ENCODE data around the gene CDH12.

DNA sequence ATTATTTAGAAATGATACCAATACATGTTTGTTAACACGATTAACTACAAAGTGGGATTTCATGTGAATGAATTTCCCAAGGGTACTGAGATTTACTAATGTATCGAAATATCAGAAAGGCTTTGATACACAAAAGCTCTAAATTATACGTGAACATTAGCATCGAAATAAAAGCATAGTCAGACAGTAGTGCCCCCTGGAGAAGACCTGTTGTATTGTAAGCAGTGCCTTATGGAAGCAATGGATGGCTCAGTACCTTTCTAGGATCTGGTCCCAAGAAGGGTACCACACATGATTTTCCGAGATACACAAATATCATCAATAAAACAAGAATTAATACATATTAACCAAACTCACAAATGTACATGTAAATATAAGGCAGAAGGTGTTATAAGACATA is 153.8 kb downstream of the CDH12 start:
- TF ChIP-seq POLR2A (IDR thresholded peaks at IDR 0.05): no peak
- TF ChIP-seq POLR2AphosphoS5 (IDR thresholded peaks at IDR 0.05): no peak
- TF ChIP-seq, protein P1, sequence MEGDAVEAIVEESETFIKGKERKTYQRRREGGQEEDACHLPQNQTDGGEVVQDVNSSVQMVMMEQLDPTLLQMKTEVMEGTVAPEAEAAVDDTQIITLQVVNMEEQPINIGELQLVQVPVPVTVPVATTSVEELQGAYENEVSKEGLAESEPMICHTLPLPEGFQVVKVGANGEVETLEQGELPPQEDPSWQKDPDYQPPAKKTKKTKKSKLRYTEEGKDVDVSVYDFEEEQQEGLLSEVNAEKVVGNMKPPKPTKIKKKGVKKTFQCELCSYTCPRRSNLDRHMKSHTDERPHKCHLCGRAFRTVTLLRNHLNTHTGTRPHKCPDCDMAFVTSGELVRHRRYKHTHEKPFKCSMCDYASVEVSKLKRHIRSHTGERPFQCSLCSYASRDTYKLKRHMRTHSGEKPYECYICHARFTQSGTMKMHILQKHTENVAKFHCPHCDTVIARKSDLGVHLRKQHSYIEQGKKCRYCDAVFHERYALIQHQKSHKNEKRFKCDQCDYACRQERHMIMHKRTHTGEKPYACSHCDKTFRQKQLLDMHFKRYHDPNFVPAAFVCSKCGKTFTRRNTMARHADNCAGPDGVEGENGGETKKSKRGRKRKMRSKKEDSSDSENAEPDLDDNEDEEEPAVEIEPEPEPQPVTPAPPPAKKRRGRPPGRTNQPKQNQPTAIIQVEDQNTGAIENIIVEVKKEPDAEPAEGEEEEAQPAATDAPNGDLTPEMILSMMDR (IDR thresholded peaks at IDR 0.05): no peak
